ENCODE data around the gene ADAR. TPM values are rescaled to one million over a fixed set of nuclear protein-coding genes. Genes with fewer than 3 reads are reported as not detected.

ADAR gene
- total and polyA plus RNA-seq, 2 experiments from 2014 or later: 96.4 to 188 TPM

DNA sequence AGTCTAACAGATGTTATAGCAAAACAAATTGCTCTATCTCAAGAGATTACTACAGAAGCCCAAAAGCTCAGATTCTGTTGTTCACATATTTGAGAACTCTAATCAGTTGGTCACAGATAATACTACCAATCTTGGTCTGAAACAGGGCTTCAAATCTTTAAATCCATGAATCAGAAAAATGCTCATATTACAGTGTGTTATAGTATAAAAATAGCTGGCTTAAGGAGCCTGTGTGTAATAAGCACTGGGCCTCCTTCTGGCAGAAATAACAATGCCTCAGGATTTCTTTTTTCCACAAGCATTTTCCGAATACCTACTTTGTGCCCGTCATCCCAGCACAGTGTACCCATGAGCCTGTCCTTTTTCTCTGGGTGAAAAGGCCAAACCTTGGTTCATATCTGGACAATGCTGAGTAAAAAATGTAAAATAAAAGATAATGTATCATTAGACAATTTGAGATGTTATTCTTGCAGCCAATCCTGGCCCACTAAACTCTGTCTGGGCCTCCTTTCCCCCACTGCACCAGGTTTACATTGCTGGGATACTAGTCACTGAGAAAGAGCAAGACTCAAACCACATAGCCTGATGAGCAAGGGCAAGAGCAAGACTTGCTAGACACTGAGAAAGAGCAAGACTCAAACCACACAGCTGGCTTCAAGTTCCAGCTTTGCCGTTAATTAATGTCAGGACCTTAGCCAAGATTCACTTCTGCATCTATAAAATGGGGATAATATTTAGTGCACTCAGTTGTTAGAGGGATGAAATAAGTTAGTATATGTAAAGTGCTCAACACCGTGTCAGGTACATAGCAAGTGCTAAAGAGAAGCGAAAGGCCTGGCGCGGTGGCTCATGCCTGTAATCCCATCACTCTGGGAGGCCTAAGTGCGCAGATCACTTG lies 17.0 kb upstream of the ADAR start:
- peaks cover 25% of the 10 kb centered on the region for H4K20me1 ChIP-seq (replicated peaks; ENCODE audit: insufficient read depth)
- 0 out of 3 replicates have a peak overlapping the region, but pooled peaks have one; percentile 19 for H3K4me3 Mint-ChIP-seq
- no peak overlapping the region; the same call in 1 of the 2 replicates for H3K27ac Mint-ChIP-seq

More for the DNA sequence above, 17.0 kb upstream of the ADAR start:
- Histone ChIP-seq H3K4me3 (no peak overlapping the region), H3K36me3 (ENCODE audit: insufficient read depth) (no peaks in the 10 kb centered on the region), H3K79me2 (replicated peaks; ENCODE audit: insufficient read depth) (peaks cover 77% of the 10 kb centered on the region), H3F3A (replicated peaks; ENCODE audit: low read depth) (no peaks in the 10 kb centered on the region), H3K9me2 (ENCODE audit: insufficient read depth) (peaks cover 5% of the 10 kb centered on the region; the same call in 1 of the 2 replicates), H3K27me3 (ENCODE audit: insufficient read depth) (no peaks in the 10 kb centered on the region), H3K27ac (ENCODE audit: low read depth) (no peak overlapping the region), H3K4me2 (no peak overlapping the region), H3K4me1 (ENCODE audit: insufficient read depth) (peaks cover 8% of the 10 kb centered on the region), H2AFZ (no peak overlapping the region)
- Mint-ChIP-seq H3K36me3 (ENCODE audit: low read depth) (peaks cover 10% of the 10 kb centered on the region; the same call in 2 of the 3 replicates), H3K9me3 (peaks cover 12% of the 10 kb centered on the region), H3K27me3 (ENCODE audit: insufficient read depth, low read depth, poor library complexity) (peaks cover 6% of the 10 kb centered on the region), H3K4me1 (peaks cover 19% of the 10 kb centered on the region)
- DNase-seq (ENCODE audit: low spot score) (no peak), ATAC-seq (no peak)
- no peak for TF ChIP-seq EZH2 (IDR thresholded peaks at IDR 0.05; ENCODE audit: low read depth, unreplicated experiment)
- TF ChIP-seq ZNF331 (CRISPR knock-in tag; IDR thresholded peaks at IDR 0.05; ENCODE audit: low read depth): no peak
- TF ChIP-seq, protein P1, sequence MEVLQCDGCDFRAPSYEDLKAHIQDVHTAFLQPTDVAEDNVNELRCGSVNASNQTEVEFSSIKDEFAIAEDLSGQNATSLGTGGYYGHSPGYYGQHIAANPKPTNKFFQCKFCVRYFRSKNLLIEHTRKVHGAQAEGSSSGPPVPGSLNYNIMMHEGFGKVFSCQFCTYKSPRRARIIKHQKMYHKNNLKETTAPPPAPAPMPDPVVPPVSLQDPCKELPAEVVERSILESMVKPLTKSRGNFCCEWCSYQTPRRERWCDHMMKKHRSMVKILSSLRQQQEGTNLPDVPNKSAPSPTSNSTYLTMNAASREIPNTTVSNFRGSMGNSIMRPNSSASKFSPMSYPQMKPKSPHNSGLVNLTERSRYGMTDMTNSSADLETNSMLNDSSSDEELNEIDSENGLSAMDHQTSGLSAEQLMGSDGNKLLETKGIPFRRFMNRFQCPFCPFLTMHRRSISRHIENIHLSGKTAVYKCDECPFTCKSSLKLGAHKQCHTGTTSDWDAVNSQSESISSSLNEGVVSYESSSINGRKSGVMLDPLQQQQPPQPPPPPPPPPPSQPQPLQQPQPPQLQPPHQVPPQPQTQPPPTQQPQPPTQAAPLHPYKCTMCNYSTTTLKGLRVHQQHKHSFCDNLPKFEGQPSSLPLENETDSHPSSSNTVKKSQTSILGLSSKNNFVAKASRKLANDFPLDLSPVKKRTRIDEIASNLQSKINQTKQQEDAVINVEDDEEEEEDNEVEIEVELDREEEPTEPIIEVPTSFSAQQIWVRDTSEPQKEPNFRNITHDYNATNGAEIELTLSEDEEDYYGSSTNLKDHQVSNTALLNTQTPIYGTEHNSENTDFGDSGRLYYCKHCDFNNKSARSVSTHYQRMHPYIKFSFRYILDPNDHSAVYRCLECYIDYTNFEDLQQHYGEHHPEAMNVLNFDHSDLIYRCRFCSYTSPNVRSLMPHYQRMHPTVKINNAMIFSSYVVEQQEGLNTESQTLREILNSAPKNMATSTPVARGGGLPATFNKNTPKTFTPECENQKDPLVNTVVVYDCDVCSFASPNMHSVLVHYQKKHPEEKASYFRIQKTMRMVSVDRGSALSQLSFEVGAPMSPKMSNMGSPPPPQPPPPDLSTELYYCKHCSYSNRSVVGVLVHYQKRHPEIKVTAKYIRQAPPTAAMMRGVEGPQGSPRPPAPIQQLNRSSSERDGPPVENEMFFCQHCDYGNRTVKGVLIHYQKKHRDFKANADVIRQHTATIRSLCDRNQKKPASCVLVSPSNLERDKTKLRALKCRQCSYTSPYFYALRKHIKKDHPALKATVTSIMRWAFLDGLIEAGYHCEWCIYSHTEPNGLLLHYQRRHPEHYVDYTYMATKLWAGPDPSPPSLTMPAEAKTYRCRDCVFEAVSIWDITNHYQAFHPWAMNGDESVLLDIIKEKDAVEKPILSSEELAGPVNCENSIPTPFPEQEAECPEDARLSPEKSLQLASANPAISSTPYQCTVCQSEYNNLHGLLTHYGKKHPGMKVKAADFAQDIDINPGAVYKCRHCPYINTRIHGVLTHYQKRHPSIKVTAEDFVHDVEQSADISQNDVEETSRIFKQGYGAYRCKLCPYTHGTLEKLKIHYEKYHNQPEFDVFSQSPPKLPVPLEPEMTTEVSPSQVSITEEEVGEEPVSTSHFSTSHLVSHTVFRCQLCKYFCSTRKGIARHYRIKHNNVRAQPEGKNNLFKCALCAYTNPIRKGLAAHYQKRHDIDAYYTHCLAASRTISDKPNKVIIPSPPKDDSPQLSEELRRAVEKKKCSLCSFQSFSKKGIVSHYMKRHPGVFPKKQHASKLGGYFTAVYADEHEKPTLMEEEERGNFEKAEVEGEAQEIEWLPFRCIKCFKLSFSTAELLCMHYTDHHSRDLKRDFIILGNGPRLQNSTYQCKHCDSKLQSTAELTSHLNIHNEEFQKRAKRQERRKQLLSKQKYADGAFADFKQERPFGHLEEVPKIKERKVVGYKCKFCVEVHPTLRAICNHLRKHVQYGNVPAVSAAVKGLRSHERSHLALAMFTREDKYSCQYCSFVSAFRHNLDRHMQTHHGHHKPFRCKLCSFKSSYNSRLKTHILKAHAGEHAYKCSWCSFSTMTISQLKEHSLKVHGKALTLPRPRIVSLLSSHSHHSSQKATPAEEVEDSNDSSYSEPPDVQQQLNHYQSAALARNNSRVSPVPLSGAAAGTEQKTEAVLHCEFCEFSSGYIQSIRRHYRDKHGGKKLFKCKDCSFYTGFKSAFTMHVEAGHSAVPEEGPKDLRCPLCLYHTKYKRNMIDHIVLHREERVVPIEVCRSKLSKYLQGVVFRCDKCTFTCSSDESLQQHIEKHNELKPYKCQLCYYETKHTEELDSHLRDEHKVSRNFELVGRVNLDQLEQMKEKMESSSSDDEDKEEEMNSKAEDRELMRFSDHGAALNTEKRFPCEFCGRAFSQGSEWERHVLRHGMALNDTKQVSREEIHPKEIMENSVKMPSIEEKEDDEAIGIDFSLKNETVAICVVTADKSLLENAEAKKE (CRISPR knock-in tag; IDR thresholded peaks at IDR 0.05): no peak
- no peak for TF ChIP-seq JUNB (IDR thresholded peaks at IDR 0.05; ENCODE audit: unreplicated experiment)
- TF ChIP-seq ZNF114 (CRISPR knock-in tag; IDR thresholded peaks at IDR 0.05): no peak
- no peak for TF ChIP-seq NANOG (IDR thresholded peaks at IDR 0.05; ENCODE audit: borderline replicate concordance)
- TF ChIP-seq POLR2AphosphoS5 (IDR thresholded peaks at IDR 0.05; ENCODE audit: low read depth): no peak
- TF ChIP-seq, protein P2, sequence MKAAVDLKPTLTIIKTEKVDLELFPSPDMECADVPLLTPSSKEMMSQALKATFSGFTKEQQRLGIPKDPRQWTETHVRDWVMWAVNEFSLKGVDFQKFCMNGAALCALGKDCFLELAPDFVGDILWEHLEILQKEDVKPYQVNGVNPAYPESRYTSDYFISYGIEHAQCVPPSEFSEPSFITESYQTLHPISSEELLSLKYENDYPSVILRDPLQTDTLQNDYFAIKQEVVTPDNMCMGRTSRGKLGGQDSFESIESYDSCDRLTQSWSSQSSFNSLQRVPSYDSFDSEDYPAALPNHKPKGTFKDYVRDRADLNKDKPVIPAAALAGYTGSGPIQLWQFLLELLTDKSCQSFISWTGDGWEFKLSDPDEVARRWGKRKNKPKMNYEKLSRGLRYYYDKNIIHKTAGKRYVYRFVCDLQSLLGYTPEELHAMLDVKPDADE (IDR thresholded peaks at IDR 0.05): no peak
- TF ChIP-seq EZH2phosphoT487 (IDR thresholded peaks at IDR 0.05; ENCODE audit: unreplicated experiment): no peak
- TF ChIP-seq, protein P3, sequence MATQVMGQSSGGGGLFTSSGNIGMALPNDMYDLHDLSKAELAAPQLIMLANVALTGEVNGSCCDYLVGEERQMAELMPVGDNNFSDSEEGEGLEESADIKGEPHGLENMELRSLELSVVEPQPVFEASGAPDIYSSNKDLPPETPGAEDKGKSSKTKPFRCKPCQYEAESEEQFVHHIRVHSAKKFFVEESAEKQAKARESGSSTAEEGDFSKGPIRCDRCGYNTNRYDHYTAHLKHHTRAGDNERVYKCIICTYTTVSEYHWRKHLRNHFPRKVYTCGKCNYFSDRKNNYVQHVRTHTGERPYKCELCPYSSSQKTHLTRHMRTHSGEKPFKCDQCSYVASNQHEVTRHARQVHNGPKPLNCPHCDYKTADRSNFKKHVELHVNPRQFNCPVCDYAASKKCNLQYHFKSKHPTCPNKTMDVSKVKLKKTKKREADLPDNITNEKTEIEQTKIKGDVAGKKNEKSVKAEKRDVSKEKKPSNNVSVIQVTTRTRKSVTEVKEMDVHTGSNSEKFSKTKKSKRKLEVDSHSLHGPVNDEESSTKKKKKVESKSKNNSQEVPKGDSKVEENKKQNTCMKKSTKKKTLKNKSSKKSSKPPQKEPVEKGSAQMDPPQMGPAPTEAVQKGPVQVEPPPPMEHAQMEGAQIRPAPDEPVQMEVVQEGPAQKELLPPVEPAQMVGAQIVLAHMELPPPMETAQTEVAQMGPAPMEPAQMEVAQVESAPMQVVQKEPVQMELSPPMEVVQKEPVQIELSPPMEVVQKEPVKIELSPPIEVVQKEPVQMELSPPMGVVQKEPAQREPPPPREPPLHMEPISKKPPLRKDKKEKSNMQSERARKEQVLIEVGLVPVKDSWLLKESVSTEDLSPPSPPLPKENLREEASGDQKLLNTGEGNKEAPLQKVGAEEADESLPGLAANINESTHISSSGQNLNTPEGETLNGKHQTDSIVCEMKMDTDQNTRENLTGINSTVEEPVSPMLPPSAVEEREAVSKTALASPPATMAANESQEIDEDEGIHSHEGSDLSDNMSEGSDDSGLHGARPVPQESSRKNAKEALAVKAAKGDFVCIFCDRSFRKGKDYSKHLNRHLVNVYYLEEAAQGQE (IDR thresholded peaks at IDR 0.05; ENCODE audit: unreplicated experiment): no peak
- no peak for TF ChIP-seq STAT1 (IDR thresholded peaks at IDR 0.05; ENCODE audit: unreplicated experiment)
- TF ChIP-seq CREB1 (CRISPR knock-in tag; IDR thresholded peaks at IDR 0.05; ENCODE audit: low read depth): no peak
- TF ChIP-seq, protein P4, sequence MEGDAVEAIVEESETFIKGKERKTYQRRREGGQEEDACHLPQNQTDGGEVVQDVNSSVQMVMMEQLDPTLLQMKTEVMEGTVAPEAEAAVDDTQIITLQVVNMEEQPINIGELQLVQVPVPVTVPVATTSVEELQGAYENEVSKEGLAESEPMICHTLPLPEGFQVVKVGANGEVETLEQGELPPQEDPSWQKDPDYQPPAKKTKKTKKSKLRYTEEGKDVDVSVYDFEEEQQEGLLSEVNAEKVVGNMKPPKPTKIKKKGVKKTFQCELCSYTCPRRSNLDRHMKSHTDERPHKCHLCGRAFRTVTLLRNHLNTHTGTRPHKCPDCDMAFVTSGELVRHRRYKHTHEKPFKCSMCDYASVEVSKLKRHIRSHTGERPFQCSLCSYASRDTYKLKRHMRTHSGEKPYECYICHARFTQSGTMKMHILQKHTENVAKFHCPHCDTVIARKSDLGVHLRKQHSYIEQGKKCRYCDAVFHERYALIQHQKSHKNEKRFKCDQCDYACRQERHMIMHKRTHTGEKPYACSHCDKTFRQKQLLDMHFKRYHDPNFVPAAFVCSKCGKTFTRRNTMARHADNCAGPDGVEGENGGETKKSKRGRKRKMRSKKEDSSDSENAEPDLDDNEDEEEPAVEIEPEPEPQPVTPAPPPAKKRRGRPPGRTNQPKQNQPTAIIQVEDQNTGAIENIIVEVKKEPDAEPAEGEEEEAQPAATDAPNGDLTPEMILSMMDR (conservative IDR thresholded peaks at IDR 0.05; ENCODE audit: low read depth in 2 of 2): no peak

All from GM23338 (cell line).